ENCODE results near the gene WWC1.

The WWC1 gene

DNA sequence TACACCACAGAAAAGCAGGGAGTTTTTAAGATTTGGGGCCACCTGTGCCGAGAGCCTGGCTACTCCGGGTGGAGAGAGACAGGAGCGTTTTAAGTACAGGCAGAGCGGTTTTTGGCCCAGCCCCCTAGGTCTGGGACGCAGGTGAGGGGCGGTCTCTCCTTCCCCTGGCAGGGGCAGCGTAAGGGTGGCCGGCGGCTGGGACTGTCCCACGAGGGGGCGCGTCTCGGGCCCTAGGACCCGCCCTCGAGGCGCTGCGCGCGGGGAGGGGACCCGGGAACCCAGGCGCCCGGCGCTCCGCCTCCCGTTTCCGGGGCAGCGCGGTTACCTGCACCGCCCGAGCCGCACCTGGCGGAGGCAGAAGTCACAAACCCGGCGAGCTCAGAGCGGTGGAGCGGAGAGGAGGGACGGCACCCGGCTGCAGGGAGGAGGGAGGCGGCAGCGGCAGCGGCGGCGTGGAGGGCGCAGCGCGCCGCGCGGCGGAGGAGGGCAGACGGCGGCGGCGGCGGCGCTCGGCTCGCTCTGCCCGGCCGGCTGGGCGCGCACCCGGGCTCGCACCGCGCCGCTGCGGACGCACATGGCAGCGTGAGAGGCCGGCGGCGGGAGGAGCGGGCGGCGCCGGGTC lies at the start of gene WWC1:
WWC1 (plus strand) TSS at position 304 of the 622 bp plus-strand sequence. CDS start 508 bp downstream, outside the sequence.
- no peak for DNase-seq (ENCODE audit: low read depth)

GRCh38 chr5:168244838-168245559 lies 46.4 kb upstream of the WWC1 start:
- no peak for DNase-seq (ENCODE audit: low read depth)

DNA sequence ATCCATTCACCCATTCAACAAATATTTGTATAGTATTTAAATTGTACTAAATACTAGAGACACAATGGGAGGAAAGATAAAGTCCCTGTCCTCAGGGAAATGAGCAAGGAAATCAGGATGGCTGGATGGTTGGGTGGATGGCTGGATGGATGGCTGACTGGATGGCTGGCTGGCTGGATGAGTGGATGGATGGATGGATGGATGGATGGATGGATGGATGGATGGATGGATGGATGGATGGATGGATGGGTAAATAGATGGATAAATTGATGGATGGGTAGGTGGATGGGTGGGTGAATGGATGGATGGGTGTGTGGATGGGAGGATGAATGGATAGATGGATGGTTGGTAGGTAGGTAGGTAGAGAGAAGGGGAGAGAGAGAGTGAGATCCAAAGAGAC lies 41.5 kb upstream of the WWC1 start:
- no peak for DNase-seq (ENCODE audit: low read depth)

GRCh38 chr5:168251259-168251658 lies 40.2 kb upstream of the WWC1 start:
- DNase-seq (ENCODE audit: low read depth): no peak

- DNase-seq (ENCODE audit: low read depth): no peak
Measured at GRCh38 chr5:168254013-168254693, 37.3 kb upstream of the WWC1 start.

- no peak for DNase-seq (ENCODE audit: low read depth)
Measured at GRCh38 chr5:168260353-168261226, 30.9 kb upstream of the WWC1 start.

DNA sequence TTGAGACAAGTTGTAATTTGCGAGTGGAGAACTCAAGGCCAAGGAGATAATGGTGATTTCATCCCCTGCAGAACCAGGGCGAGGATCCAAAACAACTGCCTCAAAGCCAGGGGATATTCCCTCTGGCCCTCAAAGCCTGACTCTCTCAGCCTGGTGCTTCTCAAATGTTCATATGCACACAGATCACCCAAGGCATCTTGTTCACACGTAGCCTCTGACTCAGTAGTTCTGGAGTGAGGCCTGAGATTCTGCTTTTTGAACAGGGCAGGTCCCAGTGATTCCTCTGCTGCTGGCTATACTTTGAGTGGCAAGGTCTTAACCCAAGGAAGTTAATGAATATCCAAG lies 30.2 kb upstream of the WWC1 start:
- no peak for DNase-seq (ENCODE audit: low read depth)

DNA sequence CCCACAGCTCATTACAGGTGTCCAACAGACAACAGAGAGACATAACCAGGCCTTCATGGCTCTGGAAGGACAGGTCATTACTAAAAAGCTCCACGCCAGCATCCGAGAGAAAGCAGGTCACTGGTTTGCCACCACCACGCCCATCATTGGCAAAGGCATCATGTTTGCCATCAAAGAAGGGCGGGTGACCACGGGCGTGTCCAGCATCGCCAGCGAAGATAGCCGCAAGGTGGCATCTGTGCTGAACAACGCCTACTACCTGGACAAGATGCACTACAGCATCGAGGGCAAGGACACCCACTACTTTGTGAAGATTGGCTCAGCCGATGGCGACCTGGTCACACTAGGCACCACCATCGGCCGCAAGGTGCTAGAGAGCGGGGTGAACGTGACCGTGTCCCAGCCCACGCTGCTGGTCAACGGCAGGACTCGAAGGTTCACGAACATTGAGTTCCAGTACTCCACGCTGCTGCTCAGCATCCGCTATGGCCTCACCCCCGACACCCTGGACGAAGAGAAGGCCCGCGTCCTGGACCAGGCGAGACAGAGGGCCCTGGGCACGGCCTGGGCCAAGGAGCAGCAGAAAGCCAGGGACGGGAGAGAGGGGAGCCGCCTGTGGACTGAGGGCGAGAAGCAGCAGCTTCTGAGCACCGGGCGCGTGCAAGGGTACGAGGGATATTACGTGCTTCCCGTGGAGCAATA lies 29.3 kb upstream of the WWC1 start:
- no peak for DNase-seq (ENCODE audit: low read depth)

DNA sequence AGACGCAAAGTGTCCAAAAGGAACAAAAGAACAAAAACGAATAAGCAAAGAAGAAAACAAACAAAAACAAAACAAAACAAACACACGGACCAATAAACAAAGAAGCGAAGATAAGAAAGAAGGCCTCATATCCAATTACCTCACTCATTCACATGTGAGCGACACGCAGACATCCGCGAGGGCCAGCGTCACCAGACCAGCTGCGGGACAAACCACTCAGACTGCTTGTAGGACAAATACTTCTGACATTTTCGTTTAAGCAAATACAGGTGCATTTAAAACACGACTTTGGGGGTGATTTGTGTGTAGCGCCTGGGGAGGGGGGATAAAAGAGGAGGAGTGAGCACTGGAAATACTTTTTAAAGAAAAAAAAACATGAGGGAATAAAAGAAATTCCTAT lies 28.3 kb upstream of the WWC1 start:
- DNase-seq (ENCODE audit: low read depth): no peak

DNA sequence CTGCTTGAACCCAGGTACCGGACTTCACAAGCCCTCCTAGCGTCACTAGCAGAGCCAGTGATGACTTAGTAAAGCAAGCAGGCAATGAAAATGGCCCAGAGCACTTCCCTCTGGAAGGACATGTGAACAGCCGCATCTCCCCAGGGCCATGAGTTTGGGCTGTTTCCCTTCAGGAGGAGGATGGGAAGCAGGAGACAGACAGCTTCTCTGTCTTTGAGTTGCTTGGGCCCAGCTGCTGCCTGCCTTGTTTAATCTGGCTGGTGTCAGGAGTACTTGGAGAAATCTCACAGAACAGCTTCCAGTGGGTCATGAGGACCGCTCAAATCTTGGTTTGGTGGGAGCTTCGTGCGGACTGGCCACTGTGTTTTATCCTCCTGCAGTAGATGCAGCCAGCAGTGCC lies 25.4 kb upstream of the WWC1 start:
- DNase-seq (ENCODE audit: low read depth): no peak

- DNase-seq (ENCODE audit: low read depth): peak; percentile 25
Measured at GRCh38 chr5:168268949-168269936, 22.2 kb upstream of the WWC1 start.

- DNase-seq (ENCODE audit: low read depth): no peak
Measured at GRCh38 chr5:168269937-168270330, 21.5 kb upstream of the WWC1 start.

GRCh38 chr5:168270476-168270875 lies 21.0 kb upstream of the WWC1 start:
- no peak for DNase-seq (ENCODE audit: low read depth)

- DNase-seq (ENCODE audit: low read depth): no peak
Measured at GRCh38 chr5:168273056-168273980, 18.1 kb upstream of the WWC1 start.

DNA sequence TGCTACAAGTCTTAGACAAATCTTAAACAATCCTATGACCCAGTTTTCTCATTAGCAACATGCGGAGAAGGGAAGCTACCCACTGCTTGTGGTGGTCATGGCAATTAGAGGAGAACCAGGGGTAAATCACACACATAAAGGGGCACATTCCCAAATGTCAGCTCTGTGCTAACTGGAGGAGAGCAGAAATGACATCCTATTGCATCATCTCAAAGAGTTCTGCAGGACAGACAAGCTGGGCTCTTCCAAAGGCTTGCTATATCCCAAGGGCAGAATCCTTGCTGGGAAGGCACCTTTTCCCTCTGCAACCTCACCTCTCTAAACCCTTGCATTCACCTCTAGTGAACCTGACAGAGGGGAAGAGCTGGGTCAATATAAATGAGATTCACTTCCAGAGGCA lies 17.0 kb upstream of the WWC1 start:
- no peak for DNase-seq (ENCODE audit: low read depth)

DNA sequence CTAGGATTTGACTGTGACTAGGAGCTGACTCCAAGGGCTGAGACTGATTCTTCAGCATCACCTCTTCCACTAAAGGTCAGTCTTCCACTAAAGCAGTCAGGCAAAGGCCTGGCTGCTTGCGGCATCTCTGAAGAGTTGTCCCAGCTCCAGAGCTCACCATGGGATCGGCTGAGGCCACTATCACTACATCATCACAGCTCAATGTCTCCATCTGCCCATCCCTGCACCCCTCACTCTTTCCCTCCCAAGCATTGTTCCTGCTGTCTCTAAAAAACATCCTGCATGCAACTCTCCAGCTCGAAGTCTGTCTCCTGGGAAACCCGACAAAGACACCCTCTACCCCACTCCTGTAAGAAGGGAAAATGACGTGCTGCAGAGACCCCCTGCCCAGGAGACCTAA lies 15.5 kb upstream of the WWC1 start:
- no peak for DNase-seq (ENCODE audit: low read depth)

DNA sequence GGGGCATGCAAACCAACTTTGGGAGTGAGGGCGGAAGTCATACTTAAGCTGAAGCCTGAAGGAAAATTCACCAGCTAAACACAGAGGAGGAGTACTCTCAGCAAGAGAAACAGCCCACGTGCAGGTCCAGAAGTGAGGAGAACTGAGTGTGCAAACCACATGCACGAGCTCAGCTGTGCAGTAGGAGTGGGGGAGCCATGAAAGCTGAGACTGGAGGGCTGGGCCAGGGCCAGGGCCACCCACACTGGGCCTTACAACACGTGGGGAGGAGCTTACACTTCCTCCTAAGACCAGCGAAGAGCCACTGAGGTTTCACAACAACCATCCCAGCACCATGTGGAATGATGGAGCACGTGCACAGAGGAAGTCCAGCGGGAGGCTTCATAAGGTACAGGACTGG lies 9.3 kb upstream of the WWC1 start:
- DNase-seq (ENCODE audit: low read depth): no peak

- no peak for DNase-seq (ENCODE audit: low read depth)
Measured at GRCh38 chr5:168284809-168285208, 6.6 kb upstream of the WWC1 start.

DNA sequence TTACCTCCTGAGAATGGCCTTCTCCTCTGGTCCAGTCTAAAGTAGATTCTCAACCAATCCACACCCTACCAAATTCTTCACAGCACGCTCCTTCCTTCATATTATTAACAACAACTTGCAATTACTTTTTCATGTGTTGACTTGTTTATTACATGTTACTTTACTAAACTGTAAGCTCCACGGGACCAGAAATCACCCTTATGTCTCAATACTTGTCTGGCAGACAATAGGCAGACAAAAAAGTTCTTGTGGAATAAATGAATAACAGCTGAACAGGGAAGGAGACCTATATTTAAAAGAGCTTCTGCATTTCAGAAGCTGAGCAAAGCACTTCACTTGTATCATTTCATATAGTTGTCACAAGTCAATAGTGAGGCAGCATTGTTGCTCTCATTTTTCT lies 5.7 kb upstream of the WWC1 start:
- no peak for DNase-seq (ENCODE audit: low read depth)

DNA sequence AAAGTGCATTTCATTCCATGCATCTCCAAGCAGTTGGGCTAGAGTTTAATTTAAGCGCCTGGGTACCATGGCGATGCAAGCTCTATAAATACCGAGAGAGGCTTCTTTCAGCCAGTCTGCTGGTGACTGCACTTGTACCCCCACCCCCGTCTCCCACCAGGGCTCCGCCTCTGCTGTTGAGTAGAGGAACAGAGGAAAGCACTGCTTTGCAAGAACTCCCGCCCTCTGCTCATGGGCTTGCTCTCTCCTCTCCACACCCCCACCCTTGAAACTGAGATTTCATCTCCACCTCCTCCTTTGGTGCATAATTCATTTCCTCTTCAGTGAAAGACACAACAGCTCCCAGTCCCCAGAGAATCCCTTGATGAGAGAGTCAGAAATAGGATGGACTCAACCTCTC lies 5.1 kb upstream of the WWC1 start:
- DNase-seq (ENCODE audit: low read depth): no peak
